ENCODE results near the gene ITM2B.

- TF ChIP-seq GATA2 (IDR thresholded peaks at IDR 0.05; ENCODE audit: low read depth, low read length) (no peak), GATA3 (IDR thresholded peaks at IDR 0.05; ENCODE audit: low read depth, low read length) (no peak)
Measured at GRCh38 chr13:48232420-48233045, 473 bp upstream of the ITM2B start.
